Fibroblast of mammary gland (primary cell): ENCODE measurements around the gene GNB1.

Experiments used
- DNase-seq: peaks from one replicate; pipeline ENCODE4 v3.0.0-alpha.2; 2010; ENCODE audit warnings: low read depth
- H3K4me3 ChIP-seq: 2 replicates; pipeline ENCODE4 v1.5.1; 2011; ENCODE audit warnings: low read depth, mild to moderate bottlenecking, low read length, moderate library complexity; ENCODE audit not compliant: control insufficient read depth
- TF ChIP-seq, protein P1 (sequence below): conservative IDR thresholded peaks from 2 replicates; pipeline ENCODE4 v1.5.1; 2011; ENCODE audit warnings: low read depth, low read length, inconsistent platforms; ENCODE audit not compliant: control insufficient read depth, insufficient read depth

Gene GNB1

GRCh38 chr1:1917995-1918900 is 27.4 kb upstream of the GNB1 start:
- no peak overlapping the region for H3K4me3 ChIP-seq
- TF ChIP-seq, protein P1, sequence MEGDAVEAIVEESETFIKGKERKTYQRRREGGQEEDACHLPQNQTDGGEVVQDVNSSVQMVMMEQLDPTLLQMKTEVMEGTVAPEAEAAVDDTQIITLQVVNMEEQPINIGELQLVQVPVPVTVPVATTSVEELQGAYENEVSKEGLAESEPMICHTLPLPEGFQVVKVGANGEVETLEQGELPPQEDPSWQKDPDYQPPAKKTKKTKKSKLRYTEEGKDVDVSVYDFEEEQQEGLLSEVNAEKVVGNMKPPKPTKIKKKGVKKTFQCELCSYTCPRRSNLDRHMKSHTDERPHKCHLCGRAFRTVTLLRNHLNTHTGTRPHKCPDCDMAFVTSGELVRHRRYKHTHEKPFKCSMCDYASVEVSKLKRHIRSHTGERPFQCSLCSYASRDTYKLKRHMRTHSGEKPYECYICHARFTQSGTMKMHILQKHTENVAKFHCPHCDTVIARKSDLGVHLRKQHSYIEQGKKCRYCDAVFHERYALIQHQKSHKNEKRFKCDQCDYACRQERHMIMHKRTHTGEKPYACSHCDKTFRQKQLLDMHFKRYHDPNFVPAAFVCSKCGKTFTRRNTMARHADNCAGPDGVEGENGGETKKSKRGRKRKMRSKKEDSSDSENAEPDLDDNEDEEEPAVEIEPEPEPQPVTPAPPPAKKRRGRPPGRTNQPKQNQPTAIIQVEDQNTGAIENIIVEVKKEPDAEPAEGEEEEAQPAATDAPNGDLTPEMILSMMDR = no peak
- DNase-seq = no peak

- H3K4me3 ChIP-seq = no peak overlapping the region
These were observed 26.6 kb upstream of the GNB1 start for GRCh38 chr1:1917304-1917976.

GRCh38 chr1:1916851-1917251 is 26.0 kb upstream of the GNB1 start:
- DNase-seq = no peak
- TF ChIP-seq, protein P1 = no peak

More at GRCh38 chr1:1917304-1917976, 26.6 kb upstream of the GNB1 start:
- DNase-seq = no peak
- TF ChIP-seq, protein P1 = no peak

GRCh38 chr1:1915911-1916840 is 25.3 kb upstream of the GNB1 start:
- H3K4me3 ChIP-seq = no peak overlapping the region
- DNase-seq = no peak
- TF ChIP-seq, protein P1 = no peak

More at GRCh38 chr1:1916851-1917251, 26.0 kb upstream of the GNB1 start:
- no peak overlapping the region for H3K4me3 ChIP-seq

DNA sequence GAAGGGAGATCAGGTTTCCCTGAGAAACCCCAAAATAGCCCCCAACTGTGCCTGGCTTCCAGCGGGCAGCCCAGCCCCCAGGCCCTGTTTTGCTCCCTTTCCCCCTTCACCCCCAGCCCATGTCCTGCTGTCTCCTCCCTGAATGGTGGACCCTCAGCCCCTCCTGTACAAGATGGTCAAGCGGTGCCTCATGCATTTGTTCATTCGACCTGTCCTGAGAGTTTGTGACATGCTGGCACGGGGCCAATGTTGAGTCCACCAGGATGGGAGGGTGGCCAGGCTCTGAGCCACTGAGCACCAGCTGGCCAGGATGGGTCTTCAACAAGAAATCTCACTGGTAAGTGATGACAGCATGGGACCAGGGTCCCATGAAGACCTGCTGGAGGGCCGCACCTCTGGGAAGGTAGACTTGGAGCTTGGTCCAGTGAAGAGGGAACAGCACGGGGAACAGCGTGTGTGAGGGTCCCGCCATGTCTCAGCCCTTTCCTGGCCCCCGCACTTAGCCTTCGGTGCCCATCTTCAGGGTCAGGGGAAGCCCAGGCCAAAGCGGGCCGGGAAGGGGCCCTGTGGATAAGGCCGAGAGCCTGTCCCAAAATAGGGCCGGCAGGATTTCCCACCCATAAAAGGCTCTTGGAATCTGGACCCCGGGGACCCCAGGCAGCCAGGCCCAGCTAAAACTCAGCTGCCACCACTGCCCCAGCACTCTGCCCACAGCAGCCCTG is 24.2 kb upstream of the GNB1 start, which contains the start of gene CALML6:
TSS of gene CALML6 (plus strand) at position 290 of the 722 bp plus-strand sequence. CDS start at position 311, 21 bp downstream.
- TF ChIP-seq, protein P1 = no peak
- DNase-seq = no peak

More for the DNA sequence above, 24.2 kb upstream of the GNB1 start, which contains the start of gene CALML6:
- H3K4me3 ChIP-seq = no peak within 1 kb of the TSS
